H9 (cell line): ENCODE data around the gene MFSD11. TPM values are rescaled to one million over a fixed set of nuclear protein-coding genes. Genes with fewer than 3 reads are reported as not detected.

Source experiments
- DNase-seq: peaks from one replicate; pipeline ENCODE4 v3.0.0-alpha.2; 2017
- H2AFZ ChIP-seq: one replicate; pipeline ENCODE4 v1.6.1; 2013; ENCODE audit warnings: mild to moderate bottlenecking, low read length, control low read depth, moderate library complexity
- H2AK5ac ChIP-seq: 2 replicates; pipeline ENCODE4 v1.6.1; 2013; ENCODE audit warnings: low read length, control low read depth, mixed read lengths; ENCODE audit not compliant: insufficient read length
- H2BK120ac ChIP-seq: one replicate; pipeline ENCODE4 v1.6.1; 2013; ENCODE audit warnings: low read depth, mild to moderate bottlenecking, low read length, control low read depth, inconsistent platforms; ENCODE audit not compliant: poor library complexity, severe bottlenecking
- H2BK12ac ChIP-seq: 2 replicates; pipeline ENCODE4 v1.6.1; 2013; ENCODE audit warnings: low read length, control low read depth, mixed read lengths, low read depth; ENCODE audit not compliant: insufficient read length
- H2BK15ac ChIP-seq: 2 replicates; pipeline ENCODE4 v1.6.1; 2013; ENCODE audit warnings: low read depth, low read length, control low read depth
- H2BK20ac ChIP-seq: one replicate; pipeline ENCODE4 v1.6.1; 2013; ENCODE audit warnings: low read depth, mild to moderate bottlenecking, low read length, control low read depth, inconsistent platforms; ENCODE audit not compliant: poor library complexity, severe bottlenecking
- H2BK5ac ChIP-seq: 2 replicates; pipeline ENCODE4 v1.6.1; 2013; ENCODE audit warnings: low read length, control low read depth, mixed read lengths; ENCODE audit not compliant: insufficient read length
- H3K14ac ChIP-seq: 2 replicates; pipeline ENCODE4 v1.6.1; 2013; ENCODE audit warnings: low read length, control low read depth; ENCODE audit not compliant: insufficient read depth
- H3K18ac ChIP-seq: 2 replicates; pipeline ENCODE4 v1.6.1; 2013; ENCODE audit warnings: low read depth, mild to moderate bottlenecking, mixed read lengths, low read length, control low read depth; ENCODE audit not compliant: insufficient read length
- H3K23ac ChIP-seq: 2 replicates; pipeline ENCODE4 v1.6.1; 2013; ENCODE audit warnings: low read length, control low read depth, mixed read lengths, low read depth; ENCODE audit not compliant: insufficient read length
- H3K23me2 ChIP-seq: 2 replicates; pipeline ENCODE4 v1.6.1; 2013; ENCODE audit warnings: low read depth, mild to moderate bottlenecking, mixed read lengths, low read length, control low read depth; ENCODE audit not compliant: insufficient read length, poor library complexity, severe bottlenecking
- H3K27ac ChIP-seq: 2 replicates; pipeline ENCODE4 v1.5.1; 2013; ENCODE audit warnings: low read length, control low read depth, mixed read lengths, low read depth; ENCODE audit not compliant: insufficient read length
- H3K27me3 ChIP-seq: 2 replicates; pipeline ENCODE4 v1.6.1; 2013; ENCODE audit warnings: low read length, control low read depth, inconsistent platforms; ENCODE audit not compliant: insufficient read depth
- H3K4ac ChIP-seq: 2 replicates; pipeline ENCODE4 v1.6.1; 2013; ENCODE audit warnings: low read depth, mild to moderate bottlenecking, control low read depth, inconsistent platforms, low read length, moderate library complexity
- H3K4me1 ChIP-seq: 2 replicates; pipeline ENCODE4 v1.6.1; 2013; ENCODE audit warnings: low read length, control low read depth, inconsistent platforms; ENCODE audit not compliant: insufficient read depth
- H3K4me2 ChIP-seq: 2 replicates; pipeline ENCODE4 v1.6.1; 2013; ENCODE audit warnings: low read length, control low read depth, mixed read lengths; ENCODE audit not compliant: insufficient read length, insufficient read depth
- H3K56ac ChIP-seq: 2 replicates; pipeline ENCODE4 v1.6.1; 2013; ENCODE audit warnings: low read depth, mild to moderate bottlenecking, mixed read lengths, low read length, control low read depth; ENCODE audit not compliant: insufficient read length
- H3K79me1 ChIP-seq: 2 replicates; pipeline ENCODE4 v1.6.1; 2013; ENCODE audit warnings: low read depth, mild to moderate bottlenecking, moderate library complexity, low read length, control low read depth, inconsistent platforms; ENCODE audit not compliant: insufficient read depth, poor library complexity, severe bottlenecking
- H3K79me2 ChIP-seq: 2 replicates; pipeline ENCODE4 v1.6.1; 2013; ENCODE audit warnings: low read length, control low read depth, inconsistent platforms; ENCODE audit not compliant: insufficient read depth
- H3K9ac ChIP-seq: 2 replicates; pipeline ENCODE4 v1.6.1; 2013; ENCODE audit warnings: low read length, control low read depth, mixed read lengths; ENCODE audit not compliant: insufficient read length; ENCODE audit errors: extremely low read depth
- H3K9me3 ChIP-seq: one replicate; pipeline ENCODE4 v1.6.1; 2013; ENCODE audit warnings: low read depth, low read length, inconsistent platforms; ENCODE audit not compliant: control insufficient read depth
- H3T11ph ChIP-seq: one replicate; pipeline ENCODE4 v1.6.1; 2013; ENCODE audit warnings: mild to moderate bottlenecking, low read length, control low read depth, inconsistent platforms
- H4K20me1 ChIP-seq: one replicate; pipeline ENCODE4 v1.6.1; 2013; ENCODE audit not compliant: control insufficient read depth, insufficient read length, insufficient read depth
- H4K5ac ChIP-seq: 2 replicates; pipeline ENCODE4 v1.6.1; 2013; ENCODE audit warnings: low read depth, mild to moderate bottlenecking, mixed read lengths, low read length, control low read depth; ENCODE audit not compliant: insufficient read length
- H4K8ac ChIP-seq: replicated peaks from 2 replicates; pipeline ENCODE4 v1.6.1; 2013; ENCODE audit warnings: low read length, control low read depth, mixed read lengths, low read depth; ENCODE audit not compliant: insufficient read length
- H4K91ac ChIP-seq: 2 replicates; pipeline ENCODE4 v1.6.1; 2013; ENCODE audit warnings: low read depth, mild to moderate bottlenecking, moderate library complexity, mixed read lengths, low read length, control low read depth; ENCODE audit not compliant: insufficient read length
- H3K27ac Mint-ChIP-seq, 3 experiments: 2 replicates in 2 of 3; 3 replicates in 1 of 3; pipeline ENCODE4 v1.8.0; 2020 to 2021; ENCODE audit warnings: mixed read lengths in 3 of 3, mild to moderate bottlenecking in 1 of 3, moderate library complexity in 1 of 3
- H3K27me3 Mint-ChIP-seq: 2 replicates; pipeline ENCODE4 v1.8.0; 2021; ENCODE audit warnings: low read depth, mild to moderate bottlenecking, moderate library complexity, mixed read lengths
- H3K36me3 Mint-ChIP-seq, 3 experiments: 2 replicates in 2 of 3; 3 replicates in 1 of 3; pipeline ENCODE4 v1.8.0; 2020 to 2021; ENCODE audit warnings: low read depth in 3 of 3, mixed read lengths in 3 of 3; ENCODE audit not compliant: insufficient read depth in 1 of 3
- H3K4me1 Mint-ChIP-seq, 2 experiments: 2 replicates each; pipeline ENCODE4 v1.8.0; 2020; ENCODE audit warnings: mixed read lengths in 2 of 2
- H3K4me3 Mint-ChIP-seq, 2 experiments: 2 replicates in 1 of 2; 3 replicates in 1 of 2; pipeline ENCODE4 v1.8.0; 2020 to 2021; ENCODE audit warnings: mild to moderate bottlenecking in 2 of 2, mixed read lengths in 2 of 2, moderate library complexity in 1 of 2
- H3K9me3 Mint-ChIP-seq, 2 experiments: 2 replicates in 1 of 2; 3 replicates in 1 of 2; pipeline ENCODE4 v1.8.0; 2020; ENCODE audit warnings: mild to moderate bottlenecking in 2 of 2, mixed read lengths in 2 of 2, moderate library complexity in 1 of 2
- CTCF ChIP-seq: fragments of 200-600 bp; sonication (generic); conservative IDR thresholded peaks from 3 replicates; pipeline ENCODE4 v1.8.0; 2021; ENCODE audit warnings: antibody characterized with exemption, mild to moderate bottlenecking
- WGBS: extraction: QIAGEN DNeasy Blood & Tissue Kit; methylation state at CpG from one replicate; pipeline ENCODE4 v1.1.7; 2013; ENCODE audit warnings: missing lambda C conversion rate, low lambda C conversion rate, mixed read lengths; ENCODE audit not compliant: insufficient read length; ENCODE audit errors: extremely low coverage; 5-methylcytosine and 5-hydroxymethylcytosine counted together
- total RNA-seq: library from RNA; stranded (reverse); gene quantifications from 2 replicates; pipeline ENCODE4 v1.2.1, GENCODE V29; 2021

The MFSD11 gene
- total RNA-seq, 1 experiment from 2014 or later = 19.9 TPM

GRCh38 chr17:76702076-76702475, 35.8 kb upstream of the MFSD11 start:
- Histone ChIP-seq H3T11ph (no peak overlapping the region), H2BK20ac (no peak overlapping the region), H3K4me2 (no peak overlapping the region), H4K91ac (no peak overlapping the region), H3K56ac (no peak overlapping the region), H3K14ac (no peak overlapping the region), H2AFZ (no peak overlapping the region), H2BK5ac (no peak overlapping the region), H3K9me3 (no peaks in the 10 kb centered on the region), H3K23ac (no peak overlapping the region), H3K79me1 (no peaks in the 10 kb centered on the region), H3K4me1 (peaks cover 5% of the 10 kb centered on the region; the same call in 1 of the 2 replicates), H3K4ac (no peak overlapping the region), H2BK120ac (no peak overlapping the region), H3K9ac (no peak overlapping the region), H3K18ac (no peak overlapping the region), H4K20me1 (no peaks in the 10 kb centered on the region), H2AK5ac (no peak overlapping the region), H2BK15ac (no peak overlapping the region), H2BK12ac (no peak overlapping the region), H4K5ac (no peak overlapping the region), H3K27ac (no peak overlapping the region), H3K27me3 (no peaks in the 10 kb centered on the region), H4K8ac (no peak overlapping the region), H3K23me2 (no peaks in the 10 kb centered on the region), H3K79me2 (no peaks in the 10 kb centered on the region)
- peaks cover 33 to 50% of the 10 kb centered on the region in 2 experiments for H3K4me1 Mint-ChIP-seq
- no peak for DNase-seq
- no peak overlapping the region for H3K4me3 Mint-ChIP-seq
- H3K9me3 Mint-ChIP-seq = no peaks in the 10 kb centered on the region
- no peaks in the 10 kb centered on the region; a peak in 1 of 7 replicates for H3K36me3 Mint-ChIP-seq
- no peak for TF ChIP-seq CTCF
- no CpG with 5 or more reads among the region's 2 CpGs for WGBS
- H3K27me3 Mint-ChIP-seq = peaks cover 2% of the 10 kb centered on the region
- no peak overlapping the region for H3K27ac Mint-ChIP-seq
